Epithelial cell of prostate (primary cell): Measurements from ENCODE around the gene ZNF180.
A peak's percentile ranks its signal among the peaks of the same experiment; 100 is the strongest.
"Not testable (repeated sequence)": the region's sequence is repeated elsewhere in the genome, so short reads cannot be mapped to it uniquely, and the experiment has no call there.

Source experiments
- DNase-seq: peaks from one replicate; pipeline ENCODE4 v3.0.0-alpha.2; 2011; ENCODE audit warnings: low read depth, low spot score
- H3K27ac ChIP-seq: fragments of 450-650 bp; 2 replicates; pipeline ENCODE4 v1.5.1; 2017; ENCODE audit warnings: mild to moderate bottlenecking

ZNF180 gene

DNA sequence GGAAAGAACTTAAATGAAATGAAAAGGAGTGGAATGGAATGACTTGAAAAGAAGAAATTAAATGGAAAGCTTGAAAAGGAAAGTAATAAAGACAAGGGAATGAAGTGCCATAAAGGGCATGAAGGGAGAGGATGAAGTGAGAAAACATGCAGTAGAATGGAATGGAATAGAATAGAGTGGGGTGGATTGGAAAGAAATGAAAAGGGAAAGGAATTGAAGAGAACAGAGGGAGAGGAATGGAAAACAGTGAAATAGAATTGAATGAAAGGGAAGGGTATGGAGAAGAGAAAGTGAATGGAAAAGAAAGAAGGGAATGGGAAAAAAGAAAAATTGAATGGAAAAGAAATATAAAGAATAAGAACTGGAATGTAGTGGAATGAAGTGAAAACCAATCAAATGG, 9.2 kb upstream of the ZNF180 start:
- DNase-seq, result no peak

DNA sequence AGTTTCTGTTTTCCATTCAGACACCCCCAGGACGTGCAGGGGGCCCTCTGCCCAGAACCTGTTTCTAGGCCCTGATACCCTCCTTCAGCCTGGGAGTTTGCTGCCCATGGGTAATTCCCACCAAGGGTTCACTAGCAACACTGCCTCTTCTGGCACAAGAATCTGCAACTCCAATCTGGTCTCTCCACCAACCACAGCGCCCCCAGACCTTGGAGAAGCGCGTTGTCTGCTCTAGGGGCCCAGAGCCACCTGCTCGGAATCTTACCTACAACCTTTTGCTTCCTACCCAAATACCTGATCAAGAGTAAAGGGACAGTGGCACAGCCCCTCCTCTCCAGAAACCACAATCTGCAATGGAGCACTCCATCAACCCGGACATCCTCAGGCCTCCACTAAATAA, 763 bp downstream of the ZNF180 start:
- H3K27ac ChIP-seq, result no peak overlapping the region
- no peak for DNase-seq

More for the DNA sequence above, 9.2 kb upstream of the ZNF180 start:
- no peak overlapping the region for H3K27ac ChIP-seq

DNA sequence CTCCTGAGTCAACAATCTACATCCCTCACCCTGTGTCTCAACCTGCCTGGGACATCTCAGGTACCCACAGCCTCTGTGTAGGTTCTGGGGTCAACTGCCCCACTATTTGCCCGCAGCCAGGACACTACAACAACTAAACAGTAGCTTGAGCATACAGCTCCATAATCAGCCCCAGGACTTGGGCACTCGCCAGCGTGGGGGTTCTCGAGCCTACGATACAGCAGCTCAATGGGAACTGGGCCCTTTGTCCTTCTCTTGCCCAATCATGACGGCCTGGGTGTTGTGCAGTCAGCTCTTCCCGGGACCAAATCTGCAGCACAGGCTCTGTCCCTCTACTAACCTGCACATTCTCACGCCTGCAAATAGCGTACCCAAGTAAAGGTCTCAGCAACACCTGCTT, 1.3 kb downstream of the ZNF180 start:
- no peak for DNase-seq
- no peak overlapping the region for H3K27ac ChIP-seq

DNA sequence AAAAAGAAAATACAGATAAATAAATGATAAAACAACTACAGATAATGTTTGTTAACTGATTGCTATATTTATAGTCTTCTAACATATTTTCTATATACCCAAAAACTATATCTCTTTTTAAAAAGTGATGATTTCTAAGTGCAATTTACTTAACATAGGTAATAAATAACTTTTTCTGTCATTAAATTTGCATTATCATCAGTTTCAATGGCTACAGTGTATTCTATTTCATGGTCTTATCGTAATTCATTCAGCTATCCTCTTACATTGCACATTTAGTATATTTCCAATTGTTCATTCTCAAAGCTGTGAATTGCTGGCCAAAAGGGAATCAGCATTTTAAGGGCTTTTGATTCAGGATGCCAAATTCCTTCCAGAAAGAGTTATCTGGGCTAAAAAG, 3.6 kb downstream of the ZNF180 start:
- no peak for DNase-seq
- no peak overlapping the region for H3K27ac ChIP-seq

DNA sequence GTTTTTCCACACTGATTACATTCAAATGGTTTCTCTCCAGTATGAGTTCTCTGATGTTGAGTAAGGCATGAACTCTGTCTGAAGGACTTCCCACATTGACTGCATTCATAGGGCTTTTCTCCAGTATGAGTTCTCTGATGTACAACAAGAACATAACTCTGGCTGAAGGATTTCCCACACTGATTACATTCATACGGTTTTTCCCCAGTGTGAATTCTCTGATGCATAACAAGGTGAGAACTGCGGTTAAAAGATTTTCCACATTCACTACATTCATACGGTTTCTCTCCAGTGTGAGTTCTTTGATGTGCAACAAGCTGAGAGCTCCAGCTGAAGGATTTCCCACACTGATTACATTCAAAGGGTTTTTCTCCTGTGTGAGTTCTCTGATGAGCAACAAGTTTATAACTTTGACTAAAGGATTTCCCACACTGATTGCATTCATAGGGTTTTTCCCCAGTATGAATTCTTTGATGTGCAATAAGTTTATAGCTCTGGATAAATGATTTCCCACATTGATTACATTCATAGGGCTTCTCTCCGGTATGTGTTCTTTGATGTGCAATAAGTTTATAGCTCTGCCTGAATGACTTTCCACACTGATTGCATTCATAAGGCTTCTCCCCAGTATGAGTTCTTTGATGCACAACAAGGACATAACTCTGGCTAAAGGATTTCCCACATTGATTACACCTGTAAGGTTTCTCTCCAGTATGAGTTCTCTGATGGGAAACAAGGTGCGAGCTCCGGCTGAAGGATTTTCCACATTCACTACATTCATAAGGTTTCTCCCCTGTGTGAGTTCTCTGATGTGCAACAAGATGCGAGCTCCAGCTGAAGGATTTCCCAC, 23.5 kb downstream of the ZNF180 start:
- DNase-seq, result no peak
- no peak overlapping the region for H3K27ac ChIP-seq

DNA sequence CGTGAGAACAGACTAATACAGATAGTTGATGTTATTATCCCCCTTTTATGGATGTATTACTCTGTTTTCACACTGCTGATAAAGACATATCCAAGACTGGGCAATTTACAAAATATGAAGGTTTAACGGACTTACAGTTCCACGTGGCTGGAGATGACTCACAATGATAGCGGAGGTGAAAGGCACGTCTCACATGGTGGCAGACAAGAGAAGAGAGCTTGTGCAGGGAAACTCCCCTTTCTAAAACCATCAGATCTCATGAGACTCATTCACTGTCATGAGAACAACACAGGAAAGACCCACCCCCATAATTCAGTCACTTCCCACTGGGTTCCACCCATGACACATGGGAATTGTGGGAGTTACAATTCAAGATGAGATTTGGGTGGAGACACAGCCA, 31.6 kb downstream of the ZNF180 start:
- H3K27ac ChIP-seq, DNase-seq: not testable (repeated sequence)

DNA sequence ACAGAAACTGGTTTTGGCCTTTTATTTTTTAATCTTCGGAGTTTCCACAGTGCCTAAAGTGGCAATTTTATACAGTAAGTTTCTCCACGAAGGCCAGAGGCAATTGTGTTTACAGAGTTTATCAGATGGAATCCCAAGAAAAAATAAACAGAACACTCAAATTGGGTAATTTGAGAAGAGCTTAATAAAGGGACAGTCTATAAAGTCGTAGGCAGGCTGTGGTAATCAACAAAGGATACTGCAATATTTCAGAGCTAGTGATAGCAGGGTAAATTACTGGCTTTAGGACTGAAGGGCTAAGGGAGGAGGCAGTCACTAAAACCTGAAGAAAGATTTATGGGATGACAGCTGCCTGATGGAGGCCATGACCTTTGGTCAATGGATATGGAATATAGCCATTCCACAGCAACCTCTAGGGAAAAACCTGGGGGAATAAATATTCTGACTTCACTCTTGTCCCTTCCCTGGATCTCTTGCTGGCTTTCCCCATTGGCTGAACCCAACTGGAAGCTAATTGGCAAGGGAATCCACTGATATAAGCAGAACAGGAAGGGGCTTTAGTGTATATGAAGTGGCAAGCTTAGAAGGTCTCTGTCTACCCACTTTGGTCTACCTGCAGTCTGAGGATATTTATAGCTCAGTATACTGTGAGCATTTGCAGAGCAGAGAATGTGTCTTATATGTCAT, 37.6 kb downstream of the ZNF180 start:
- not testable (repeated sequence) for DNase-seq, H3K27ac ChIP-seq

DNA sequence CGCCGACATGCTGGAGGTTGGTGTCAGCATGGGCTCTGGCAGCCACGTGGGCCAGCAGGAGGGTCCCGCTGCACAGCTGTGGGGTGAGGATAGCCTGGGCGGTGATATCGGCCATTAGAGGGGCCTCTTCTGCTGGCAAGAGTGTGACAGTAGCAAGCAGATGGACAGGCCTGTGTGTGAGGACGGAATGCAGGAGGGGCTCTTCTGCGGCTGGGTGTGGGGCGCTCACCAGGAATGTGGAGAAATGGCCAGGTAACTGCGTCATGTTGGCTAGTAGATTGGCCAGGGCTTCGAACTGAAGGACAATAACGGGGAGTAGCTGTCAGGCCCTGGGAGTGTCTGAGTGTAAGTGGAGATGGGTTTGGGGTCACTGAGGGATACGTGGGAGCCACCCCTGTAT, 44.3 kb downstream of the ZNF180 start:
- not testable (repeated sequence) for H3K27ac ChIP-seq, DNase-seq

DNA sequence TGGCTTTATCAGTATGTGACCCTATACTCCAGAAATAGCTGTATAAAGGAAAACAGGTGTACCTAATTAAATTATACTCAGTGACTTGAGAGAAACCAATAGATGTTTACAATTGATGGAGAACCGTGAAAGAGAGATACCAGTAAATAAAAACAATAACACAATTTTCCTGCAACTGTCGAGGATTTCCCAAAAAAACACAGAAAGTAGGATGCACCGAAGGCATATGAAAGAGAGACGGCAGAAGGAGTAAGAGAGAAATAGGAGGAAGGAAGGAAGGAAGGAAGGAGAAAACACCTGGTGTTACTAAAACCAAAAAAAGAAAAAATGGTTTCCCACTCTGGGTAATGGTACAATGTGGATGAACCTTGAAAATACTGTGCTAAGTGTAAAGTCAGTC, 45.2 kb downstream of the ZNF180 start:
- no peak overlapping the region for H3K27ac ChIP-seq
- no peak for DNase-seq

DNA sequence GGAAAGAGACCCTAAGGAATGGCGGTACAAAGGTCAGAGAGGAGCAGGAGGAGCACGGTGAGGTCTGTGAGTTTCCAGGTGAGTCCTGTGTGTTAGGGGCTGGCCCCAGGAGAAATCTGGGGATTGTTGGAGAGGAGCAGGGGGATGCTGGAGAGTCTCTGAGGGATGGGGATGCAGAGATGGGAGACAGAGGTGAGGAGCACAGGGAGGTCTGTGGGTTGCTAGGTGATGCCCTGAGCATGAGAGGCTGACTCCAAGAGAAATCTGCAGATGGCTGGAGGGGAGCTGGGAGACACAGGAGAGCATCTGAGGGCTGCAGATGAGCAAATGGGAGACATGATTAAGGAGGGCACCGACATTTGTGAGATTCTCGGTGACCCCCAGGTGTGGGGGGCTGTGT, 48.0 kb downstream of the ZNF180 start:
- no peak overlapping the region for H3K27ac ChIP-seq
- DNase-seq, result no peak

DNA sequence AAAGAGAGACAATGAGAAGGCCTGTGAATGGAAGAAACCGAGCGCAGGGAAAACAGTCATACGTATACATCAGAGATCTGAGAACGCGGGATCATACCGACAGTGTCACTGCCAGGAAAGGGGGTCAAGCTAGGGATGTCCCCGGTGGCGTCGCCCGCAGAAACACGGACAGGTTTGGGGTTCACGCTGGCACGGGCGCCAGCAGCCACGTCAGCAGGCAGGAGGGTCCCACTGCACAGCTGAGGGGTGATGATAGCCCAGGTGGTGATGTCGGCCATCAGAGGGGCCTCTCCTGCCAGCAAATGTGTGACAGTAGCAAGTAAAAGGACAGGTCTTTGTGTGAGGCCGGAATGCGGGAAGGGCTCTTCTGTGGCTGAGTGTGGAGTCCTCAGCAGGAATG, 48.6 kb downstream of the ZNF180 start:
- DNase-seq, result no peak
- H3K27ac ChIP-seq, result no peak overlapping the region

DNA sequence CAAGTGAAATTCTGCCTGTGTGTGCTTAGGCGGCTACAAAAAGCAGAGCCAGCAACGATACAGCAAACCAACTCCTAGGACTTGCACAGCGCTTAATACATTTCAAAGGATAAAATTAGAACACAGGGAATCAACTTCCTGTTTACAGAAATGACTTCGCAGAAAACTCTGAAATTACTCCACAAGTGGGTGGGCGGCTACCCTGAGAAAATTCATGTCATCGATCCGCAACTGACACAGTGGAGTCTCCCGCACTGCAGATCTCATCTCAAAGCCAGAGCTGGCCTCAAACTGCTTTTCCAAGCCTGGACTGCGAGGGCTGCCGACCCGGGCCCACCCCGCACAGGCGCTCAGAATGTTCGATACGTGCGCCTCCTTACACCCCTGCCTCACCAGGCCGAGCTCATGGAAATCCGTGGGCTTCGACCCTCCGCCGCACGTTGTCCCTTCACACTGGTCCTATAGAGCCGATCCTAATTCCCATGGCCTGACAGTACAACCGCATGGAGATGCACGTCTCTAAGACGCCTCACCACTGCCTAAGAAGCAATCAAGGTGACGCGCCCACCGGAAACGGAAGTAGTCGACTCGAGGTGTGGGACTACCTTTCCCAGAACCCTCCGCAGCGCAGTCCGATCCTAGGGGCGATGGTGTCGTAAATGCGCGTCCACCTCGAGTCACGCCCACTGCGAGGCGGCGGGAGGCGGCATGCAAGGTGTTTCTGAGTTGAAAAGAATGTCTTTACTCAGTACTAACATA, 52.2 kb downstream of the ZNF180 start, which contains the start of gene ZNF229:
Gene ZNF229, minus strand, starts transcription at position 557 of the 759 bp plus-strand sequence. CDS start 5,625 bp downstream, outside the sequence.
- peak; percentile 85 for DNase-seq
- peak within 1 kb of the TSS; percentile 12 for H3K27ac ChIP-seq

DNA sequence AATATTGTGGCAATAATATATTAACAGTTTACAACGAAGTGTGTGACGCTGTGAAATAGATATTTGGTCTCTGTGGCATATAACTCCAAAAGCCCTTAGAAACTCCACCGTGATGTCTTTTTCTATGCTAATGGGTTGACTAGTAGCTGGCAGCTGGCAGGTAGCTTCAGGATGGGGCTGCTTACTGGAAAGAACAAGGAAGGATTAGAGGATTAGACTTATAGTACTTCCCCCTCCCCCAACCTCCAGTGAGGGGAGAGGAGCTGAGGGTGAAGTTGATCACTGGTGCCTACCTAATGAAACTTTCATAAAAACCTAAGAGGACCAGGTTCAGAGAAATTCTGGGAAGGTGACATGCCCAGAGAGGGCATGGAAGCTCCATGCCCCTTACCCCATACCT, 61.9 kb downstream of the ZNF180 start:
- no peak for DNase-seq
- H3K27ac ChIP-seq, result no peak overlapping the region

DNA sequence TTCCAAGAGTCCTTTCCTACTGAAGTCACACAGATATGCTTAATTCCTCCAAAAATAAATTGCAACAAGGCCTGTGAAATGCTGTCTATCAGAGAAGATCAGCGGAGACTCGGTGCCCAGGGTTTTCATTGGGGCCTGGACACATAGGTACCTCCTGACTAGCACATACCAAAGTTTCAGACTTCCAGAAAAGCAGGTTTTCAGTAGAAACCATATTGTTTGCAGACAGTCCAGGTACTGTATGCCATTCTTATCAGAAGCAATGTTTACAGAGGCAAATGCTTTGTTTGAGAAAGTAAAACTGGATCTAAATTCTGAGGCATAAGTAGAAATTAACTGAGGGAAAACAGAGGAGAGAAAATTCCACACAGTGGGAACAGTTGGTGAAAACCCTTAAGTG, 64.9 kb downstream of the ZNF180 start:
- DNase-seq, result no peak
- H3K27ac ChIP-seq, result no peak overlapping the region

DNA sequence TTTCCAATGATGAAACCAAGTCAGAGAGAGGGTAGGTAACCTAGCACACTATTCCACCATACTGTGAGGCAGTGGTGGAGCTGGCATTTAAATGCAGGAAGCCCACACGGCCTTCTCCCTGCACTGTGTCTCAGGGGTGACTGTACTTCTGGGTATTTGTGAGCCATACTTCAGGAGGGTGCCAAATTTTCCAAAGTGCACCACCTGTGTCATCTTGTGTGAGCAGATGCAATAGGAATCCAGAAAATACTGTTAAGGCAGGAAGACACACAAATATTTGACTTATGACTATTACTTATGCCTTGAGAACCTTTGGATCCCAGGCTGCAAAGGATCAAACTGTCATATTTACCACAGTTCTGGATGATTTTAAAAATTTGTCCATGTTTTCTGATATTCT, 69.4 kb downstream of the ZNF180 start:
- DNase-seq, result no peak
- H3K27ac ChIP-seq, result no peak overlapping the region
